HG03457 (cell line): ENCODE results near the gene NUP210L.

ENCODE experiments used
- ATAC-seq: cut with Tn5 transposase; IDR thresholded peaks from one replicate; pipeline ENCODE4 v1.9.1; 2021; ENCODE audit warnings: moderate number of reproducible peaks; ENCODE audit not compliant: unreplicated experiment

The NUP210L gene

DNA sequence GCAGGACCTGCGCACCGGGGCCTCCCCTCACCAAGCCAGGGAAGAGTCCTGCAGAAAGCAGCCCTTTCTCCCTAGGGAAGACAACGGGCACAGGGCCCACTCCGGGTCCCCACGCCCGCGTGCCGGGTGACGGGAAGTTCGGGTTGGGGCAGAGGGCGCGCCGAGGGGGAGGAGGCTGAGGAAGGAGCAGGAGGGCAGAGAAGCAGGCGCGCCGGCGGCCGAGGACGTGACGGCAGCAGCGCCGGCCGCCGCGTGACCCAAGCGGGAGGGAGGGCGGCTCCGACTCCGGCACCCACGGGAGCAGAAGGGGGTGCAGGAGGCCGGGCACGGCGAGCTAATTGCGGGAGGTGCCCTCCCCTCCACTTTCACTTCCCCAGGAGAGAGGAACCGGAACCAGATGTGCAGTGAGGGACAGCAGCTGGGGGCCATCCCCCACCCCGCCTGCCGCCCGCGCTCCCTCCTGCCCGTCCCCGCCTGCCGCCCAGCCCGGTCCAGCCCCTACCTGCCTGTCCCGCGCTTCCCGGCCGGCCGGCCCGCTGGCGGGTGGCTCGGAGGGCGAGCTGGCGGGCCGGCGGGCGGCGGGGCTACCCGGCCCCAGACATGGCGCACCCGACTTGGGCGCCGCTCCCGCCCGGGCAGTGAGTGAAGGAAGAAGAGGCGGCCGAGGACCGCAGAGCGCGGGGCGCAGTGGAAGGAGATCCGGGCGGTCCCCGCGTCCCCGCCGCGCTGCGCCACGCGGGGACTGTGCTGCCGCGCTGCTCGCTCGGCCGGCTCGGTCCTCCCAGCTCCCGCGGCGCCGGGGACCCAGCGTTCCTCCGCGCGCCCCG lies 208.9 kb downstream of the NUP210L start:
- ATAC-seq: peak; percentile 46

GRCh38 chr1:153945131-153945794 lies 209.6 kb downstream of the NUP210L start:
- ATAC-seq: no peak

DNA sequence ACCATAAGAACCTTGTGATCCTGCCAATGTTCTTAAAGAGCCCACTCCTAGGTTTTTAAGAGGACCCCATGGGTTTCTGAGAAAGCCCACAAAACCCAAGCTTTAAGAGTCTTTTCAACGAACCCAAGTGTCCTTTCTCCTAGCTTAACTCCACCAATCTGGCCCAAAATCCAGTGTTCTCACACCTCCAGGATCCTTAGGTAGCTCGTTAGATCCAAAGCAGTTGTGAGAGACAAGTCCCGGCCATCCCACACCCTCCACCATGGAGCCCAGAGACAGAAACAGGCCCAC lies 210.1 kb downstream of the NUP210L start:
- ATAC-seq: no peak

DNA sequence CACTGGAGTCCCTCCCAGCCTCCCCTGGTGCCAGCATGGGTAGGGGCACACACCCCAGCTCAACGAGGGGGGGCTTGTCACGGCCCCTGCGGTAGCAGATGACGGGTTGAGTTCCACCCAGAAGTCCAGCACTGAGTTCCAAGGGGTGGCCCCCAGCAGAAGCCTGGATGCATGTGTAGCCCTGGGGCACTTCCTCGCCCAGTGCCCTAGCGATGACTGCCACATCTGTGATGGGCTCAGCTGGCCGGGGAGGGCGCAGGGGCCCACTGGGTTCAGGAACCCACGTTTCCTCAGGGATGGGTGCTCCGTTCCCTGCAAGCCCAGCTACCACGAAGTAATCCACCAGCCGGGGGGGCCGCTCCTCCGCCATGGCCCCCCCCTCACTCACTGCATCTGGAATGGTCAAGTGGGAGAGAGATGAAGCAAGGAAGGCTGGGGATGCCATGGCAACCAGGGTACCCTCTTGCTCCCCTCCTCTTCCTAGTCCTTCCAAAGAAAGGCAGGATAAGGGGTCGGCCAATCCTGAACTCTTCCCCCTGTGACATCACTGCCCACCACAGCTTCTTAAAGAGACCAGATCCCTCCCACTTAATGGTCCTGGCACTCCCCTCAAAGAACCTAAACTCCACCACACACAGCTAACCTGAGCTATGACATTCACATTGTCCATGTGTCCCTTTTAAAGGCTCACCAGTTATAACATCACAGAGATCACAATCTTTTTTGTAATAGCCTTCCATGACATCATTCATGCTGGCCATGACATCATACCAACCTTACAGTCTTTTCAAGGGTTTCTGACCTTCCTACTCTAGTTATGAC lies 210.7 kb downstream of the NUP210L start:
- ATAC-seq: no peak

GRCh38 chr1:153942766-153943549 lies 211.9 kb downstream of the NUP210L start:
- ATAC-seq: no peak
